Fibroblast of villous mesenchyme (primary cell): ENCODE measurements around the gene HTRA1. TPM values are rescaled to one million over a fixed set of nuclear protein-coding genes. Genes with fewer than 3 reads are reported as not detected.

ENCODE experiments used
- DNase-seq: peaks from one replicate; pipeline ENCODE4 v3.0.0-alpha.2; 2010; ENCODE audit warnings: low read depth
- H3K4me3 ChIP-seq: 2 replicates; pipeline ENCODE4 v1.5.1; 2011; ENCODE audit warnings: low read depth, mild to moderate bottlenecking, low read length
- CTCF ChIP-seq: IDR thresholded peaks from 2 replicates; pipeline ENCODE4 v1.5.1; 2012; ENCODE audit warnings: low read depth, mild to moderate bottlenecking, low read length; ENCODE audit not compliant: insufficient read depth
- small RNA-seq: library from RNA; depleted of rRNA; stranded (forward); fragments of <200 nt; gene quantifications from one replicate; pipeline ENCODE3, GENCODE V24; 2012
- total RNA-seq: library from RNA; depleted of rRNA; stranded (reverse); fragments of >200 nt; gene quantifications from 2 replicates; pipeline ENCODE4 v1.2.3, GENCODE V29; 2012

The HTRA1 gene
- total RNA-seq, 1 donor, result 88.9 TPM

DNA sequence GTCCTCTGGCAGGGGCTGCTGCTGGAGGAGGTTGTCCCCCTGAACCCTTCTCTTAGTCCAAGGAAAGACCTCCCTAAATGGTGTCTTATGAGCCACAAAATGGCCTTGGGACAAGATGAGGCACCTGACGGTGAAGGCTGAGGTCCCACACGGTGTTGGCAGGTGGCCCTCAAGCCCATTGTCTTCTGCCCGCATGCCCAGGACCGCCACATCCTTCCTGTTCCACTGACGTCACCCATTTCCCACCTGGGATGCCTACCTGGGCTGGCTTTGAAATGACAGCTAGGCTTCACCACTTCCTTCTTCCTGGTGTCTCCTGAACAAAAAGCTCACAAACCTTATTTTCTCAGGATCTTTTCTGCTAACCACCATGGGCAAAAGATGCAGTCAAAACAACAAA lies 97.1 kb downstream of the HTRA1 start:
- H3K4me3 ChIP-seq, result no peak overlapping the region
- no peak for DNase-seq
- no peak for TF ChIP-seq CTCF

DNA sequence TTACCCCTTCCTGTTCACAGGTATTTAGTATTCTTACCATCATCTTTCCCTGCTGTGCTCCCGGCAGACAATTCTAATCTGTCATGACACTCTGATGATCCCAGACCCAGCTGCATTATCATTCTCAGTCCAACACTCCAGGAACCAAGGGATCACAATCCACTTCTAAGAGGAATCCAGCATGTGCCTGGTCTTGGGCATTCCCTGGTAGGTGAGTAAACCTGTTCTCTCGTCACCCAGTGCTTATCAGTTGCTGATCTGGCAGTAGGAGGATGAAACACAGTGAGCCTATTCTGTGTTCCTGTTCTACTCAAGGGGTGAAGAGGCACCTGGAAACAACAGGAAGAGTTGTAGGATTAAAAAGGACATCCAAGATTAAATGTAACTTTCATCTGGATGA lies 97.9 kb downstream of the HTRA1 start:
- no peak for TF ChIP-seq CTCF
- DNase-seq, result no peak

GRCh38 chr10:122560279-122560804 lies 99.0 kb downstream of the HTRA1 start, which contains the start of gene DMBT1:
TSS of gene DMBT1 (plus strand) at chr10:122560754. CDS start at chr10:122560771, 17 bp downstream.
- TF ChIP-seq CTCF, result no peak
- no peak for DNase-seq
- H3K4me3 ChIP-seq, result no peak within 1 kb of the TSS

More for the DNA sequence above, 97.9 kb downstream of the HTRA1 start:
- H3K4me3 ChIP-seq, result no peak overlapping the region

DNA sequence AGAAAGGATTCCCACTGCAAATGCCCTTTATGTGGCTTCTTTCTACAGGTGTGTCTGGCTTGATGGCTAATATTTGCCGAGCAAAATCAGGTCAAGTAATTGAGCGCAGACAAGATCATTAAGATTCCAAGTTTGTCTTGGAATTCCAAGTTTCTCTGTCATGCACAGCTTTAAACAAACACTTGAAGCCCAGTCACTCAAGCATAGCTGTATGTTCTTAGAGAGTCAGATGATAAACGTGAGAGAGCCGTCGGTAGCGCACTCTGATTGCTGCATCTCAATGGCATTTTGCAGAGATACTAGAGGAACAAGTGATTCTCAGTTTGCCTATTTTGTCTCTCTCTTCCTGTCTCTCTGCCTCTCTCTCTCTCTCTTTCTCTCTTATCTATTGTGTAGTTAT lies 99.9 kb downstream of the HTRA1 start:
- no peak for DNase-seq
- H3K4me3 ChIP-seq, result no peak overlapping the region
- TF ChIP-seq CTCF, result no peak

DNA sequence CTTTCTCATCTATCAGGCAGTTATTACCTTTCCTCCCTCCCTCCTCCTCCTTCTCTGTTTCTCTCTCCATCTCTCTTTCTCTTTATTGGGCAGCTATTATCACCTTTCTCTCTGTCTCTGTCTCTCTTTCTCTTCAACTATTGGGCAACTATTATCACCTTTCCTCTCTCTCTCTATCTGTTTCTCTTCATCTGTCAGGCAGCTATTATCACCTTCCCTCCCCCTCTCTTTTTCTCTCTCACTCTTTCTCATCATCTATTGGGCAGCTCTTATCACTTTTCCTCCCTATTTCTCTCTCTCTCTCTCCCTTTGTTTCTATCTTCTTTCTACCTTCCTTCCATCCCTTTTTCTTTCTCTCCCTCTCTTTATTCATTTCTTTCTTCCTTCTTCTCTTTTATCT lies 100.4 kb downstream of the HTRA1 start:
- no peak for DNase-seq
- no peak overlapping the region for H3K4me3 ChIP-seq
- no peak for TF ChIP-seq CTCF

Small RNAs within 50 kb of the gene (small RNA-seq; reads per million reads assigned to genes)
- not detected for gene MIR3941

Other genes starting within 250 kb of the HTRA1 start
- not detected in 2 replicates for gene BTBD16, start 190.3 kb upstream of the HTRA1 start, total RNA-seq
- gene PLEKHA1, start 86.8 kb upstream of the HTRA1 start, total RNA-seq, result 13.9 and 15.5 TPM in 2 replicates
- not detected in 2 replicates for gene ARMS2, start 6.9 kb upstream of the HTRA1 start, total RNA-seq
- gene DMBT1, start 99.2 kb downstream of the HTRA1 start, total RNA-seq, result under 0.01 TPM in 1 of 2 replicates, not detected in the other
- not detected in 2 replicates for gene C10orf120, start 238.3 kb downstream of the HTRA1 start, total RNA-seq